Glutamatergic neuron (in vitro differentiated cells): ENCODE results near the gene TRPM4. TPM values are rescaled to one million over a fixed set of nuclear protein-coding genes. Genes with fewer than 3 reads are reported as not detected.
A peak's percentile ranks its signal among the peaks of the same experiment; 100 is the strongest.

Source experiments
- DNase-seq: peaks from one replicate; pipeline ENCODE4 v3.0.0; 2022
- H3K27ac Mint-ChIP-seq: one replicate; pipeline ENCODE4 v1.8.0; 2020; ENCODE audit warnings: mild to moderate bottlenecking, mixed read lengths, inconsistent platforms; ENCODE audit not compliant: unreplicated experiment
- H3K27me3 Mint-ChIP-seq: one replicate; pipeline ENCODE4 v1.8.0; 2020; ENCODE audit warnings: mild to moderate bottlenecking, moderate library complexity, mixed read lengths, inconsistent platforms; ENCODE audit not compliant: unreplicated experiment
- H3K36me3 Mint-ChIP-seq: one replicate; pipeline ENCODE4 v1.8.0; 2020; ENCODE audit warnings: mild to moderate bottlenecking, mixed read lengths, inconsistent platforms; ENCODE audit not compliant: unreplicated experiment
- H3K4me1 Mint-ChIP-seq: one replicate; pipeline ENCODE4 v1.8.0; 2020; ENCODE audit warnings: mild to moderate bottlenecking, low read depth, mixed read lengths, inconsistent platforms; ENCODE audit not compliant: unreplicated experiment
- H3K4me3 Mint-ChIP-seq: one replicate; pipeline ENCODE4 v1.8.0; 2020; ENCODE audit warnings: mild to moderate bottlenecking, mixed read lengths, inconsistent platforms; ENCODE audit not compliant: unreplicated experiment
- H3K9me3 Mint-ChIP-seq: one replicate; pipeline ENCODE4 v1.8.0; 2020; ENCODE audit warnings: mild to moderate bottlenecking, moderate library complexity, mixed read lengths, inconsistent platforms; ENCODE audit not compliant: unreplicated experiment
- CTCF ChIP-seq: fragments of 200-600 bp; sonication (generic); IDR thresholded peaks from one replicate; pipeline ENCODE4 v1.5.0; 2021; ENCODE audit not compliant: partially characterized antibody, unreplicated experiment
- long read RNA-seq: library from polyadenylated mRNA; unstranded; transcript quantifications from one replicate; pipeline ENCODE4 v2.0.0, GENCODE V29; 2020; ENCODE audit not compliant: unreplicated experiment
- total RNA-seq: library from RNA; stranded (reverse); fragmentation: NEBNext Ultra II Directional; extraction: Animal tissue kit (Norgen Biotek cat#: 25700); gene quantifications from one replicate; pipeline ENCODE4 v1.2.1, GENCODE V29; 2021; ENCODE audit not compliant: unreplicated experiment

TRPM4 gene
- 54.1 TPM for total RNA-seq
- long read RNA-seq, transcript TRPM4-213 (2 exons, 1,829 nt) = major isoform, 5 of 12 reads
- long read RNA-seq, partial matches to known transcripts = 6 of 12 reads
- long read RNA-seq, other reads (novel, unspliced or antisense) = 1 of 12 reads

- peak within 1 kb of the TSS; percentile 79 for H3K27ac Mint-ChIP-seq
These were observed at the start of gene TRPM4 for GRCh38 chr19:49157445-49158224. Gene TRPM4 (plus strand): TSS chr19:49157792. CDS start chr19:49157867, 75 bp downstream.

GRCh38 chr19:49109051-49109450, 48.5 kb upstream of the TRPM4 start:
- H3K4me3 Mint-ChIP-seq = peak overlapping the region; percentile 52
- H3K27me3 Mint-ChIP-seq = peaks cover 28% of the 10 kb centered on the region
- DNase-seq = no peak
- H3K36me3 Mint-ChIP-seq = peaks cover 6% of the 10 kb centered on the region
- H3K9me3 Mint-ChIP-seq = peaks cover 28% of the 10 kb centered on the region
- peak overlapping the region; percentile 45 for H3K27ac Mint-ChIP-seq
- H3K4me1 Mint-ChIP-seq = peaks cover 43% of the 10 kb centered on the region
- no peak for TF ChIP-seq CTCF

More at GRCh38 chr19:49157445-49158224, at the start of gene TRPM4:
- Mint-ChIP-seq H3K27me3 (peaks cover 17% of the 10 kb centered on the region), H3K4me1 (peaks cover 15% of the 10 kb centered on the region), H3K9me3 (peaks cover 18% of the 10 kb centered on the region), H3K4me3 (peak within 1 kb of the TSS; percentile 93), H3K36me3 (peaks cover 15% of the 10 kb centered on the region)
- DNase-seq = peak; percentile 96
- TF ChIP-seq CTCF = no peak

- Mint-ChIP-seq H3K36me3 (peaks cover 6% of the 10 kb centered on the region), H3K4me3 (no peak overlapping the region), H3K27me3 (peaks cover 22% of the 10 kb centered on the region), H3K9me3 (peaks cover 22% of the 10 kb centered on the region), H3K27ac (peak overlapping the region; percentile 45), H3K4me1 (peaks cover 38% of the 10 kb centered on the region)
- TF ChIP-seq CTCF = no peak
- DNase-seq = no peak
These were observed 47.9 kb upstream of the TRPM4 start for GRCh38 chr19:49109569-49110233.

- peaks cover 31% of the 10 kb centered on the region for H3K4me1 Mint-ChIP-seq
- H3K27ac Mint-ChIP-seq = no peak overlapping the region
- H3K9me3 Mint-ChIP-seq = peaks cover 15% of the 10 kb centered on the region
- peaks cover 6% of the 10 kb centered on the region for H3K36me3 Mint-ChIP-seq
- DNase-seq = no peak
- TF ChIP-seq CTCF = no peak
- peaks cover 18% of the 10 kb centered on the region for H3K27me3 Mint-ChIP-seq
- peak overlapping the region; percentile 1 for H3K4me3 Mint-ChIP-seq
These were observed 47.0 kb upstream of the TRPM4 start for GRCh38 chr19:49110567-49110966.
